ENCODE data around the gene HECA. TPM values are rescaled to one million over a fixed set of nuclear protein-coding genes. Genes with fewer than 3 reads are reported as not detected.
"Not testable (repeated sequence)": the region's sequence is repeated elsewhere in the genome, so short reads cannot be mapped to it uniquely, and the experiment has no call there.

Gene HECA
- total RNA-seq, 1 donor from 2014 or later = 48.9 TPM

GRCh38 chr6:139152892-139153271, 18.0 kb downstream of the HECA start:
- Histone ChIP-seq H3K36me3 (no peaks in the 10 kb centered on the region), H3K9me3 (no peaks in the 10 kb centered on the region), H3K27ac (no peak overlapping the region), H3K4me3 (no peak overlapping the region), H3K4me1 (peaks cover 17% of the 10 kb centered on the region), H3K27me3 (no peaks in the 10 kb centered on the region)
- intact Hi-C loops (cut with DNase I) = no loop called here
- ATAC-seq (no peak), DNase-seq (no peak)
- no peak for TF ChIP-seq CTCF (IDR thresholded peaks at IDR 0.05)

- ATAC-seq = no peak
- no peak overlapping the region for H3K4me3 ChIP-seq
- no peak overlapping the region for H3K27ac ChIP-seq
- DNase-seq = no peak
- H3K9me3 ChIP-seq = no peaks in the 10 kb centered on the region
- peaks cover 11% of the 10 kb centered on the region for H3K4me1 ChIP-seq
- H3K36me3 ChIP-seq = no peaks in the 10 kb centered on the region
- H3K27me3 ChIP-seq = no peaks in the 10 kb centered on the region
- TF ChIP-seq CTCF (IDR thresholded peaks at IDR 0.05) = no peak
- intact Hi-C loops (cut with DNase I) = no loop called here
These were observed 19.0 kb downstream of the HECA start for GRCh38 chr6:139153855-139154254.

- no peaks in the 10 kb centered on the region for H3K27me3 ChIP-seq
- intact Hi-C loops (cut with DNase I) = no loop called here
- no peaks in the 10 kb centered on the region for H3K9me3 ChIP-seq
- no peaks in the 10 kb centered on the region for H3K4me1 ChIP-seq
- H3K4me3 ChIP-seq = no peak overlapping the region
- DNase-seq (no peak), ATAC-seq (no peak)
- H3K27ac ChIP-seq = no peak overlapping the region
- TF ChIP-seq CTCF (IDR thresholded peaks at IDR 0.05) = no peak
- no peaks in the 10 kb centered on the region for H3K36me3 ChIP-seq
These were observed 20.1 kb downstream of the HECA start for GRCh38 chr6:139154881-139155547.

GRCh38 chr6:139156102-139156501, 21.2 kb downstream of the HECA start:
- Histone ChIP-seq H3K36me3 (no peaks in the 10 kb centered on the region), H3K4me1 (peaks cover 8% of the 10 kb centered on the region), H3K27me3 (no peaks in the 10 kb centered on the region), H3K4me3 (no peak overlapping the region), H3K9me3 (no peaks in the 10 kb centered on the region), H3K27ac (no peak overlapping the region)
- no peak for TF ChIP-seq CTCF (IDR thresholded peaks at IDR 0.05)
- no peak for DNase-seq
- intact Hi-C loops (cut with DNase I) = no loop called here
- ATAC-seq = no peak

- ATAC-seq (no peak), DNase-seq (no peak)
- Histone ChIP-seq H3K27ac (no peak overlapping the region), H3K4me1 (peaks cover 12% of the 10 kb centered on the region), H3K9me3 (no peaks in the 10 kb centered on the region), H3K36me3 (no peaks in the 10 kb centered on the region), H3K4me3 (no peak overlapping the region), H3K27me3 (no peaks in the 10 kb centered on the region)
- intact Hi-C loops (cut with DNase I) = no loop called here
- TF ChIP-seq CTCF (IDR thresholded peaks at IDR 0.05) = no peak
These were observed 21.7 kb downstream of the HECA start for GRCh38 chr6:139156551-139156950.

GRCh38 chr6:139157086-139157485, 22.2 kb downstream of the HECA start:
- H3K27me3 ChIP-seq; H3K36me3 ChIP-seq; intact Hi-C loops (cut with DNase I); H3K9me3 ChIP-seq; ATAC-seq; H3K27ac ChIP-seq; H3K4me3 ChIP-seq; DNase-seq: not testable (repeated sequence)
- peaks cover 16% of the 10 kb centered on the region for H3K4me1 ChIP-seq

All from upper lobe of right lung (tissue), 1 donor.